Measurements from ENCODE around the gene IRF8. TPM values are rescaled to one million over a fixed set of nuclear protein-coding genes. Genes with fewer than 3 reads are reported as not detected.

IRF8 gene
- total and polyA plus RNA-seq, 2 donors (not counting 1 experiment from before 2014, with no cell fraction given): 0.14 TPM; not detected in 1

DNA sequence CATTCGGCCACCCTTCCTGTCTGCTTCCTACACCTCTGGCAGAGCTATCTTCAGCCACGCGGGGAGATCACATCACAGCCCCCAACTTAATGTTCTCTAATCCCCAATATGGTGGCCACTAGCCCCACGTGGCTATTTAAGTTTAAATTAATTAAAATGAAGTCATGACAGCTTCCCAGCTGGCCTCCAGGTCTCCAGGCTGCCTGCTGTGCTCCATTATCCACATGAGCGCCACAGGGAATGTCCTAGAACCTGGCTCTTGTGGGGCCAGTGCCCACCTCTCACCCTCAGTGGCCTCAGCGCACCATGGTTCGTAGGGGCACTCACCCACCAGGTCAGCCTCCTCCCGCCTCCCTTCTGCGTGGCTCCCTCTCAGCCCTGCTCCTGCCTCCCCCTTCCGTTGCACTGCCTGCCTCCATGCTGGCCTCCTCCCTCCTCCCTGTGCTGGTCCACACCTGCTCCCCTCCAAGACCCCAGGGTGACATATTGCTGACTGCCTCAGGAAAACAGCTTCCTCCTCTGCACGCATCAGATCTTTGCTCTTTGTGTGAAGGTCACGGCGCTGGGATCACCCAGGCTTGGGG, 47.7 kb downstream of the IRF8 start:
- H3K4me2 ChIP-seq (ENCODE audit: extremely low read depth, insufficient read depth, low read length): no peak overlapping the region
- no peak overlapping the region for H3K27ac ChIP-seq (ENCODE audit: insufficient read depth, low read length)
- peaks cover 3% of the 10 kb centered on the region for H3K27me3 ChIP-seq (ENCODE audit: control insufficient read depth, insufficient read depth, low read length)
- no peak for TF ChIP-seq EZH2 (IDR thresholded peaks at IDR 0.05; ENCODE audit: low read length, missing control alignments)
- TF ChIP-seq, protein P1, sequence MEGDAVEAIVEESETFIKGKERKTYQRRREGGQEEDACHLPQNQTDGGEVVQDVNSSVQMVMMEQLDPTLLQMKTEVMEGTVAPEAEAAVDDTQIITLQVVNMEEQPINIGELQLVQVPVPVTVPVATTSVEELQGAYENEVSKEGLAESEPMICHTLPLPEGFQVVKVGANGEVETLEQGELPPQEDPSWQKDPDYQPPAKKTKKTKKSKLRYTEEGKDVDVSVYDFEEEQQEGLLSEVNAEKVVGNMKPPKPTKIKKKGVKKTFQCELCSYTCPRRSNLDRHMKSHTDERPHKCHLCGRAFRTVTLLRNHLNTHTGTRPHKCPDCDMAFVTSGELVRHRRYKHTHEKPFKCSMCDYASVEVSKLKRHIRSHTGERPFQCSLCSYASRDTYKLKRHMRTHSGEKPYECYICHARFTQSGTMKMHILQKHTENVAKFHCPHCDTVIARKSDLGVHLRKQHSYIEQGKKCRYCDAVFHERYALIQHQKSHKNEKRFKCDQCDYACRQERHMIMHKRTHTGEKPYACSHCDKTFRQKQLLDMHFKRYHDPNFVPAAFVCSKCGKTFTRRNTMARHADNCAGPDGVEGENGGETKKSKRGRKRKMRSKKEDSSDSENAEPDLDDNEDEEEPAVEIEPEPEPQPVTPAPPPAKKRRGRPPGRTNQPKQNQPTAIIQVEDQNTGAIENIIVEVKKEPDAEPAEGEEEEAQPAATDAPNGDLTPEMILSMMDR (conservative IDR thresholded peaks at IDR 0.05 in 1 of 2, IDR thresholded peaks at IDR 0.05 in 1 of 2; ENCODE audit: low read depth in 1 of 2, low read length in 2 of 2): no peak
- no peak overlapping the region for H3K4me3 ChIP-seq (replicated peaks in 1 of 4; ENCODE audit: control extremely low read depth in 1 of 4, insufficient read depth in 1 of 4, low read depth in 3 of 4, low read length in 4 of 4)
- H3K36me3 ChIP-seq (ENCODE audit: control insufficient read depth, insufficient read depth, low read length): no peaks in the 10 kb centered on the region
- no peak overlapping the region for H3K9ac ChIP-seq (ENCODE audit: insufficient read depth, low read length)
- no peaks in the 10 kb centered on the region for H3K79me2 ChIP-seq (ENCODE audit: control insufficient read depth, insufficient read depth, low read length)
- H3K9me3 ChIP-seq (ENCODE audit: control insufficient read depth, insufficient read depth, low read depth, low read length): no peaks in the 10 kb centered on the region
- no peak overlapping the region for H2AFZ ChIP-seq (ENCODE audit: low read length)
- DNase-seq (ENCODE audit: low read depth in 2 of 2): no peak
- H3K4me1 ChIP-seq (ENCODE audit: control insufficient read depth, extremely low read depth, insufficient read depth, low read length): no peaks in the 10 kb centered on the region
- no peaks in the 10 kb centered on the region for H4K20me1 ChIP-seq (ENCODE audit: control insufficient read depth, extremely low read depth, insufficient read depth, low read length)

DNA sequence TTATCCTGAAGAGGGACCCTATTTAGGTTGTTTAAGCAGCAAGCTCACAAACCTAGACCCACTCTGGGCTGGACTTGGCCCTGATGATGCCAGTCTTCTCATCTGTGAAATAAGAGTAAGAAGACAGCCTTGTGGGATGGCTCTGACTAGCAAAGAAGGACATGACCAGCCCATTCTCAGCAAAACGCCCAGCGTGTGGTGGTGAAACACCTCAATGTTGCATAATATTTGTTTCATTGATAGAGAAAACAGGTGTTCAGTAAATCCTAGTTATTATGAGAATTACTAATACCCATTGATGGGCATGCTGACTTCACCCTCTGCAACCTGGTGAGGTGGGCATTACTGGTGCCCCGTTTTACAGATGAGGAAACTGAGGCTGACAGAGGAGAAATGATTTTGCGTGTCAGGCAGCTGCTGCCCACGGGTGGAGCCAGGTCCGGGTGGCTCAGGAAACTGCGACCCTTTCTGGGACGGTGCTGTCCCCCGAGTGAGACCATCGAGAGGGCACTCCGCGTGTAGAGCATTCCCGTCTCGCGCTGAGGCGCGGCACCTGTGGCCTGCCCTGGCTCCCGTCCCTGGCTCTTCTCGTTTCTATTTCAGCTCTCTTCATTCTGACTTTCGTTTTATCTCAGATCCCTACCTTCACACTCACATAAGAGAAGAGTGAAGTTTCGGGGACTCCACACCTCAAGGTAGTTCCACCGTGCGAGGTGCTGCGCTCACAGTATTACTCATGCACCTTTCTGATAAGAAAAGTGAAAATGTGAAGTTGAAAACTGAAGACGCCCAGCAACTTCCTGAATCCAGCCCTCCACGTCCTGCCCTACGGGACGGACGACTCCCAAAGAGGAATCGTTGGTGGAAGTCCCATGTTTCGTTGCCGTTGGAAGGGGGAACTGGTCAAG, 48.5 kb downstream of the IRF8 start:
- H3K36me3 ChIP-seq (ENCODE audit: control insufficient read depth, insufficient read depth, low read length): no peaks in the 10 kb centered on the region
- no peak overlapping the region for H3K4me2 ChIP-seq (ENCODE audit: extremely low read depth, insufficient read depth, low read length)
- no peak overlapping the region for H3K4me3 ChIP-seq (replicated peaks in 1 of 4; ENCODE audit: control extremely low read depth in 1 of 4, insufficient read depth in 1 of 4, low read depth in 3 of 4, low read length in 4 of 4)
- no peaks in the 10 kb centered on the region for H4K20me1 ChIP-seq (ENCODE audit: control insufficient read depth, extremely low read depth, insufficient read depth, low read length)
- no peak overlapping the region for H2AFZ ChIP-seq (ENCODE audit: low read length)
- no peak overlapping the region for H3K27ac ChIP-seq (ENCODE audit: insufficient read depth, low read length)
- no peaks in the 10 kb centered on the region for H3K4me1 ChIP-seq (ENCODE audit: control insufficient read depth, extremely low read depth, insufficient read depth, low read length)
- DNase-seq (ENCODE audit: low read depth in 2 of 2): no peak
- peaks cover 3% of the 10 kb centered on the region for H3K27me3 ChIP-seq (ENCODE audit: control insufficient read depth, insufficient read depth, low read length)
- H3K79me2 ChIP-seq (ENCODE audit: control insufficient read depth, insufficient read depth, low read length): no peaks in the 10 kb centered on the region
- no peak for TF ChIP-seq EZH2 (IDR thresholded peaks at IDR 0.05; ENCODE audit: low read length, missing control alignments)
- TF ChIP-seq, protein P1 (conservative IDR thresholded peaks at IDR 0.05 in 1 of 2, IDR thresholded peaks at IDR 0.05 in 1 of 2; ENCODE audit: low read depth in 1 of 2, low read length in 2 of 2): no peak
- H3K9me3 ChIP-seq (ENCODE audit: control insufficient read depth, insufficient read depth, low read depth, low read length): no peaks in the 10 kb centered on the region
- H3K9ac ChIP-seq (ENCODE audit: insufficient read depth, low read length): no peak overlapping the region

DNA sequence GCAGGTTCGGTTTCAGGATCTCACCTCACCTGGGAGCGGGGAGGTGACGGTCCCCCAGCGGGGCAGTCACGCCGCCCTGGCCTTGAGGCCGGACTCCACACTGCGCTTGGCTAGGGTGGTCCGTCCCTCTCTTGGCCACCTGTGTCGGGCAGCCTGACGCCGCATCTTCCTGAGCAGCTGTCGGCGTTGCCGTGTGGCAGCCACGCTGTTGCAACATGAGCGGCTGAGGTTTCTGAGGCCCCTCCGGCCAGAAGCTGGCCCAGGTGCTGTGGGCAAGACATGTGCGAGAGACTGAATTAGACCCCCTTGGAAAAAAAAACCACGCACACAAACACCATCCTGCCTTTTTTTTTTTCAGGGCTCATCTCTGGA, 49.2 kb downstream of the IRF8 start:
- TF ChIP-seq, protein P1 (conservative IDR thresholded peaks at IDR 0.05 in 1 of 2, IDR thresholded peaks at IDR 0.05 in 1 of 2; ENCODE audit: low read depth in 1 of 2, low read length in 2 of 2): no peak
- TF ChIP-seq EZH2 (IDR thresholded peaks at IDR 0.05; ENCODE audit: low read length, missing control alignments): no peak
- Histone ChIP-seq H2AFZ (ENCODE audit: low read length) (no peak overlapping the region), H3K27me3 (ENCODE audit: control insufficient read depth, insufficient read depth, low read length) (peaks cover 3% of the 10 kb centered on the region), H3K27ac (ENCODE audit: insufficient read depth, low read length) (no peak overlapping the region), H3K36me3 (ENCODE audit: control insufficient read depth, insufficient read depth, low read length) (no peaks in the 10 kb centered on the region), H3K4me2 (ENCODE audit: extremely low read depth, insufficient read depth, low read length) (no peak overlapping the region), H3K9me3 (ENCODE audit: control insufficient read depth, insufficient read depth, low read depth, low read length) (no peaks in the 10 kb centered on the region), H3K4me1 (ENCODE audit: control insufficient read depth, extremely low read depth, insufficient read depth, low read length) (no peaks in the 10 kb centered on the region), H3K9ac (ENCODE audit: insufficient read depth, low read length) (no peak overlapping the region), H3K79me2 (ENCODE audit: control insufficient read depth, insufficient read depth, low read length) (no peaks in the 10 kb centered on the region), H3K4me3 (replicated peaks in 1 of 4; ENCODE audit: control extremely low read depth in 1 of 4, insufficient read depth in 1 of 4, low read depth in 3 of 4, low read length in 4 of 4) (no peak overlapping the region), H4K20me1 (ENCODE audit: control insufficient read depth, extremely low read depth, insufficient read depth, low read length) (no peaks in the 10 kb centered on the region)
- DNase-seq (ENCODE audit: low read depth in 2 of 2): no peak
